Transverse colon (tissue), 4 donors: Measurements from ENCODE around the gene SERPINA9.

ENCODE experiments used
- CTCF ChIP-seq, 5 experiments: fragments of 200-600 bp in 3 of 5; fragments of 450-650 bp in 2 of 5; sonication (generic) in 3 of 5; IDR thresholded peaks; 1 replicate in 2 of 5; 2 replicates in 3 of 5; pipeline ENCODE4 v1.5.1; 2016 to 2017; ENCODE audit warnings: antibody characterized with exemption in 5 of 5, inconsistent platforms in 3 of 5, mild to moderate bottlenecking in 2 of 5, moderate library complexity in 1 of 5
- EP300 ChIP-seq: sonication (generic); formaldehyde crosslinking; IDR thresholded peaks from one replicate; pipeline ENCODE4 v1.6.1; 2017; ENCODE audit warnings: antibody characterized with exemption, low read depth
- POLR2A ChIP-seq: fragments of 450-650 bp; IDR thresholded peaks from one replicate; pipeline ENCODE4 v1.6.1; 2016; ENCODE audit warnings: antibody characterized with exemption, mild to moderate bottlenecking, moderate library complexity
- POLR2AphosphoS5 ChIP-seq, 3 donors: sonication (generic); formaldehyde crosslinking; IDR thresholded peaks; one replicate each; pipeline ENCODE4 v1.6.1; 2016; ENCODE audit warnings: antibody characterized with exemption in 3 of 3

DNA sequence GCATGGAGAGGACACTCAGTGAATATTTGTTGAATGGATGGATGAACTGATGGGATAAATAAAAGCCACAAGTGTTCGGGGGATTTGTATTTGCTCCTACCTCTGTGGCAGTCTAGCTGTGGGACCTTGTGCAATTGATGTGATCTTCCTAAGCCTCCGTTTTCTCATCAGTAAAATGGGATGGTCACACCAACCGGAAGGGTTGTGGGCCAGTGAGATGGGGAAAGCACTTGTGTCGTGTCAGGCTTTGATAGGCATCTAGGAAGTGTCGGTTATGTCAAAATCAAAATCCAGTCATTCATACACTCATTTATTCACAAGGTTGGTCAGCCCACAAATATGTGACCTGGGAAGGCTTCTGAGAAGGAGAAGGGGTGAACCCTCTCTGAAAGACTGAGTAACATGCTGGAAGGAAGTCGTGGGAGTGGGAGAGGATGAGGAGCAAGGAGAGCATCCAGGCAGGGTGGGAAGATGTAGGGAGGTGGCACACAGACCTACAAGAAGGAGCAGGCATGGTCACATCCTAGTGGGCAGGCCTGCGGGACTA lies 7.8 kb upstream of the SERPINA9 start:
- TF ChIP-seq CTCF (IDR thresholded peaks at IDR 0.05) = no peak
- no peak for TF ChIP-seq POLR2AphosphoS5 (IDR thresholded peaks at IDR 0.05)
- TF ChIP-seq POLR2A = no peak
- no peak for TF ChIP-seq EP300
